IPS-15b (cell line): ENCODE measurements around the gene IL32.

Source experiments
- H3K27me3 ChIP-seq: one replicate; pipeline ENCODE4 v1.6.1; 2013; ENCODE audit warnings: low read length; ENCODE audit not compliant: control insufficient read depth, insufficient read depth
- H3K36me3 ChIP-seq: one replicate; pipeline ENCODE4 v1.6.1; 2013; ENCODE audit warnings: low read length; ENCODE audit not compliant: control insufficient read depth, insufficient read depth
- H3K4me1 ChIP-seq: one replicate; pipeline ENCODE4 v1.6.1; 2013; ENCODE audit warnings: mild to moderate bottlenecking, low read length; ENCODE audit not compliant: control insufficient read depth, insufficient read depth
- H3K4me3 ChIP-seq: one replicate; pipeline ENCODE4 v1.5.1; 2013; ENCODE audit warnings: low read depth, low read length
- H3K9ac ChIP-seq: one replicate; pipeline ENCODE4 v1.6.1; 2013; ENCODE audit warnings: low read depth, mild to moderate bottlenecking, low read length
- H3K9me3 ChIP-seq: one replicate; pipeline ENCODE4 v1.6.1; 2013; ENCODE audit warnings: mild to moderate bottlenecking, low read length; ENCODE audit not compliant: control insufficient read depth, insufficient read depth

Gene IL32

GRCh38 chr16:3106205-3106928 lies 40.9 kb downstream of the IL32 start:
- Histone ChIP-seq H3K36me3 (no peaks in the 10 kb centered on the region), H3K27me3 (no peaks in the 10 kb centered on the region), H3K4me3 (peak overlapping the region; percentile 68), H3K9ac (peak overlapping the region; percentile 83), H3K4me1 (no peaks in the 10 kb centered on the region), H3K9me3 (no peaks in the 10 kb centered on the region)

- Histone ChIP-seq H3K4me1 (peaks cover 2% of the 10 kb centered on the region), H3K9ac (peak within 1 kb of the TSS; percentile 79), H3K36me3 (peaks cover 12% of the 10 kb centered on the region), H3K27me3 (no peaks in the 10 kb centered on the region), H3K9me3 (no peaks in the 10 kb centered on the region), H3K4me3 (peak within 1 kb of the TSS; percentile 92)
These were observed 46.8 kb downstream of the IL32 start, which contains the start of gene ZNF205 for GRCh38 chr16:3112058-3112880. ZNF205 (plus strand) TSS chr16:3112586; CDS start chr16:3113431, 845 bp downstream.

GRCh38 chr16:3112881-3113574 lies 47.6 kb downstream of the IL32 start:
- H3K27me3 ChIP-seq: no peaks in the 10 kb centered on the region
- no peaks in the 10 kb centered on the region for H3K9me3 ChIP-seq
- peak overlapping the region; percentile 92 for H3K4me3 ChIP-seq
- H3K9ac ChIP-seq: peak overlapping the region; percentile 79
- peaks cover 2% of the 10 kb centered on the region for H3K4me1 ChIP-seq
- H3K36me3 ChIP-seq: peaks cover 13% of the 10 kb centered on the region

- H3K9me3 ChIP-seq: no peaks in the 10 kb centered on the region
- peaks cover 16% of the 10 kb centered on the region for H3K36me3 ChIP-seq
- no peaks in the 10 kb centered on the region for H3K27me3 ChIP-seq
- H3K4me3 ChIP-seq: peak overlapping the region; percentile 92
- H3K9ac ChIP-seq: no peak overlapping the region
- H3K4me1 ChIP-seq: peaks cover 2% of the 10 kb centered on the region
These were observed 48.5 kb downstream of the IL32 start for GRCh38 chr16:3113765-3114479.

DNA sequence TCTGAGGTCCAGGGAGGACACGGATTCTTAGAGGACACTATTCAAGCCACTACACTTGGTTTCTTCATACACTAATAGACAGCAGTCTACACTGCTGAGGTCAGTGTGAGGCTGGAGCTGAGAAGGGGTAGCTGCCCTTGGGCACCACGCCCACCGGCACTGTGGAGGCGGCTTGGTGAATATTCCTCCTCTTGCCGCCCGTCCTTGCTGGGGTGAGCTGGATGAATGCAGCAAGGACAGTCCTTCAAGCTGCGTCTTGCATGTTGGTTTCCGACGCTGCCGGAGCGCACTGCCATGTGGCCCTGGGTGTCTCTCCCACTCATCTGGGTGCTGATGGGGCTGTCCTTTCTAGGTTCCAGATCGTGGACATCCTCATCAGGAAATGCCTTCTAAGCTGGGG lies 49.6 kb downstream of the IL32 start:
- peaks cover 22% of the 10 kb centered on the region for H3K36me3 ChIP-seq
- no peaks in the 10 kb centered on the region for H3K27me3 ChIP-seq
- no peak overlapping the region for H3K4me3 ChIP-seq
- H3K9me3 ChIP-seq: no peaks in the 10 kb centered on the region
- peaks cover 2% of the 10 kb centered on the region for H3K4me1 ChIP-seq
- no peak overlapping the region for H3K9ac ChIP-seq

DNA sequence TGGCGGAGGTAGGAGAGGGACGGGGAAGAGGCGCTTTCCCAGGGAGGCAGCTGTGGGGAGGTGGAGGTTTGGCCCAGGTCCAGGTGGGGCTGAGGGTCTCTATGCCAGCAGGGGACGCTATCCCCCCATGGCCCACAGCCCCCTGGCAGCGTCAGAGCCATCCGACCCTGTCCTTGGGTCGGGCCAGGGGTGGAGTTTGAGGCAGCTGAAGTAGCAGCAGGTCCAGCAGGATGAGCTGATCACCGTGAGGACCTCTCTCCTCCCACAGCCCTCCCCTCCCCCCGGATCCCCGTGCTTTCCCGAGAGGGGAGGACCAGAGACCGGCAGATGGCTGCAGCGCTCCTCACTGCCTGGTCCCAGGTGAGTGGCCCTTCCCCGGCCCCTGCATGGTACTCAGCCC lies 50.1 kb downstream of the IL32 start:
- no peaks in the 10 kb centered on the region for H3K9me3 ChIP-seq
- no peak overlapping the region for H3K4me3 ChIP-seq
- H3K27me3 ChIP-seq: no peaks in the 10 kb centered on the region
- H3K36me3 ChIP-seq: peaks cover 27% of the 10 kb centered on the region
- H3K9ac ChIP-seq: no peak overlapping the region
- peaks cover 2% of the 10 kb centered on the region for H3K4me1 ChIP-seq

DNA sequence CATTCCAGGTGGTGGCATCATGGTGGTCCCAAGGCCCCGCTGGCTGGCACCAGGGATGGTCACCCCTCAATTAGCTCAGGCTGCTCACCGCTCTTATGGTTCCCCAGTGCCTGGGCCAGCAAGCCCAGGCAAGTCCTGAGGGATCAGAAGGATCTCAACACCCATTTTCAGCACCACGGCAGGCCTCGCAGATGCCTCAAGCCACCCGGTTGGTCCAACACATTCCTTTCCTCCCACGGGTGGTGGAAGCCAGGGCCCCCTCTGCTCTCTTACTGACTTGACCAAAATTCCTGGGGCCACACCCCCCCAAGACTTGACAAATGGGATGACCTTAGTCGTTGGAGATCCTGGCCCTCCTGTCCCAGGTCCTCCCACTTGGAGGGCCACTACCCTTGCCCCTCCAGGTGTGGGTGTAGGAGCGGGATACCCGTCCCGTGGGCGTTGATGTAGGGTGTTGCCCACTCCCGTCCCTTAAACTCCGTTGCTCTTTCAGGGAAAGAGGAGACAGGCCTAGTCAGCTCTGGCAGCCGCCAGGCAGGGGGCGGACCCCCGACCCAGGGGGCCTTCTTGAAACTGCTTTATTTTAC lies 52.9 kb downstream of the IL32 start:
- H3K4me3 ChIP-seq: no peak overlapping the region
- no peaks in the 10 kb centered on the region for H3K4me1 ChIP-seq
- peaks cover 33% of the 10 kb centered on the region for H3K36me3 ChIP-seq
- H3K27me3 ChIP-seq: no peaks in the 10 kb centered on the region
- H3K9ac ChIP-seq: no peak overlapping the region
- H3K9me3 ChIP-seq: no peaks in the 10 kb centered on the region

- Histone ChIP-seq H3K36me3 (peaks cover 33% of the 10 kb centered on the region), H3K4me3 (no peak overlapping the region), H3K9ac (no peak overlapping the region), H3K27me3 (no peaks in the 10 kb centered on the region), H3K9me3 (no peaks in the 10 kb centered on the region), H3K4me1 (no peaks in the 10 kb centered on the region)
These were observed 53.4 kb downstream of the IL32 start for GRCh38 chr16:3118846-3119245.
